ENCODE results near the gene GPHN.
"Not testable (repeated sequence)": the region's sequence is repeated elsewhere in the genome, so short reads cannot be mapped to it uniquely, and the experiment has no call there.

Gene GPHN

GRCh38 chr14:66696326-66696725 is 188.4 kb downstream of the GPHN start:
- H3K4me1 ChIP-seq (ENCODE audit: control insufficient read depth, low read depth, low read length) = no peaks in the 10 kb centered on the region
- H3K27me3 ChIP-seq (ENCODE audit: control insufficient read depth, insufficient read depth, low read length) = no peaks in the 10 kb centered on the region
- no peaks in the 10 kb centered on the region for H3K36me3 ChIP-seq (ENCODE audit: control insufficient read depth, low read depth, low read length)
- H3K4me3 ChIP-seq (ENCODE audit: low read length) = no peak overlapping the region
- no peak overlapping the region for H3K27ac ChIP-seq (ENCODE audit: low read length)
- no peak overlapping the region for H3K9ac ChIP-seq (ENCODE audit: low read length)
- no peaks in the 10 kb centered on the region for H3K9me3 ChIP-seq (ENCODE audit: control insufficient read depth, low read depth, low read length)

GRCh38 chr14:66698503-66698902 is 190.6 kb downstream of the GPHN start:
- H3K27ac ChIP-seq (ENCODE audit: low read length) = no peak overlapping the region
- H3K9me3 ChIP-seq (ENCODE audit: control insufficient read depth, low read depth, low read length) = no peaks in the 10 kb centered on the region
- H3K9ac ChIP-seq (ENCODE audit: low read length) = no peak overlapping the region
- H3K27me3 ChIP-seq (ENCODE audit: control insufficient read depth, insufficient read depth, low read length) = no peaks in the 10 kb centered on the region
- no peaks in the 10 kb centered on the region for H3K36me3 ChIP-seq (ENCODE audit: control insufficient read depth, low read depth, low read length)
- no peaks in the 10 kb centered on the region for H3K4me1 ChIP-seq (ENCODE audit: control insufficient read depth, low read depth, low read length)
- no peak overlapping the region for H3K4me3 ChIP-seq (ENCODE audit: low read length)

- no peaks in the 10 kb centered on the region for H3K27me3 ChIP-seq (ENCODE audit: control insufficient read depth, insufficient read depth, low read length)
- no peaks in the 10 kb centered on the region for H3K36me3 ChIP-seq (ENCODE audit: control insufficient read depth, low read depth, low read length)
- no peak overlapping the region for H3K4me3 ChIP-seq (ENCODE audit: low read length)
- H3K4me1 ChIP-seq (ENCODE audit: control insufficient read depth, low read depth, low read length) = no peaks in the 10 kb centered on the region
- no peak overlapping the region for H3K27ac ChIP-seq (ENCODE audit: low read length)
- H3K9me3 ChIP-seq (ENCODE audit: control insufficient read depth, low read depth, low read length) = no peaks in the 10 kb centered on the region
- H3K9ac ChIP-seq (ENCODE audit: low read length) = no peak overlapping the region
Observed at GRCh38 chr14:66701813-66702212, 193.9 kb downstream of the GPHN start.

- H3K27ac ChIP-seq (ENCODE audit: low read length) = no peak overlapping the region
- no peaks in the 10 kb centered on the region for H3K36me3 ChIP-seq (ENCODE audit: control insufficient read depth, low read depth, low read length)
- H3K9me3 ChIP-seq (ENCODE audit: control insufficient read depth, low read depth, low read length) = no peaks in the 10 kb centered on the region
- H3K27me3 ChIP-seq (ENCODE audit: control insufficient read depth, insufficient read depth, low read length) = no peaks in the 10 kb centered on the region
- no peak overlapping the region for H3K4me3 ChIP-seq (ENCODE audit: low read length)
- H3K9ac ChIP-seq (ENCODE audit: low read length) = no peak overlapping the region
- no peaks in the 10 kb centered on the region for H3K4me1 ChIP-seq (ENCODE audit: control insufficient read depth, low read depth, low read length)
Observed at GRCh38 chr14:66708267-66708666, 200.3 kb downstream of the GPHN start.

- H3K27ac ChIP-seq (ENCODE audit: low read length) = no peak overlapping the region
- H3K9me3 ChIP-seq (ENCODE audit: control insufficient read depth, low read depth, low read length) = no peaks in the 10 kb centered on the region
- H3K27me3 ChIP-seq (ENCODE audit: control insufficient read depth, insufficient read depth, low read length) = no peaks in the 10 kb centered on the region
- no peak overlapping the region for H3K4me3 ChIP-seq (ENCODE audit: low read length)
- no peaks in the 10 kb centered on the region for H3K4me1 ChIP-seq (ENCODE audit: control insufficient read depth, low read depth, low read length)
- no peaks in the 10 kb centered on the region for H3K36me3 ChIP-seq (ENCODE audit: control insufficient read depth, low read depth, low read length)
- H3K9ac ChIP-seq (ENCODE audit: low read length) = no peak overlapping the region
Observed at GRCh38 chr14:66709291-66709690, 201.3 kb downstream of the GPHN start.

GRCh38 chr14:66714291-66714690 is 206.3 kb downstream of the GPHN start:
- not testable (repeated sequence) for H3K36me3 ChIP-seq (ENCODE audit: control insufficient read depth, low read depth, low read length); H3K27ac ChIP-seq (ENCODE audit: low read length); H3K4me3 ChIP-seq (ENCODE audit: low read length); H3K9ac ChIP-seq (ENCODE audit: low read length); H3K9me3 ChIP-seq (ENCODE audit: control insufficient read depth, low read depth, low read length); H3K4me1 ChIP-seq (ENCODE audit: control insufficient read depth, low read depth, low read length); H3K27me3 ChIP-seq (ENCODE audit: control insufficient read depth, insufficient read depth, low read length)

- H3K27me3 ChIP-seq (ENCODE audit: control insufficient read depth, insufficient read depth, low read length); H3K36me3 ChIP-seq (ENCODE audit: control insufficient read depth, low read depth, low read length); H3K27ac ChIP-seq (ENCODE audit: low read length); H3K4me3 ChIP-seq (ENCODE audit: low read length); H3K9me3 ChIP-seq (ENCODE audit: control insufficient read depth, low read depth, low read length); H3K4me1 ChIP-seq (ENCODE audit: control insufficient read depth, low read depth, low read length); H3K9ac ChIP-seq (ENCODE audit: low read length): not testable (repeated sequence)
Observed at GRCh38 chr14:66715313-66715712, 207.4 kb downstream of the GPHN start.

GRCh38 chr14:66716227-66716626 is 208.3 kb downstream of the GPHN start:
- Histone ChIP-seq H3K9ac (ENCODE audit: low read length) (no peak overlapping the region), H3K36me3 (ENCODE audit: control insufficient read depth, low read depth, low read length) (no peaks in the 10 kb centered on the region)

GRCh38 chr14:66717561-66718140 is 209.7 kb downstream of the GPHN start:
- H3K4me1 ChIP-seq (ENCODE audit: control insufficient read depth, low read depth, low read length) = no peaks in the 10 kb centered on the region
- H3K9ac ChIP-seq (ENCODE audit: low read length) = no peak overlapping the region
- no peaks in the 10 kb centered on the region for H3K27me3 ChIP-seq (ENCODE audit: control insufficient read depth, insufficient read depth, low read length)
- H3K4me3 ChIP-seq (ENCODE audit: low read length) = no peak overlapping the region
- no peaks in the 10 kb centered on the region for H3K36me3 ChIP-seq (ENCODE audit: control insufficient read depth, low read depth, low read length)
- no peaks in the 10 kb centered on the region for H3K9me3 ChIP-seq (ENCODE audit: control insufficient read depth, low read depth, low read length)
- no peak overlapping the region for H3K27ac ChIP-seq (ENCODE audit: low read length)

More at GRCh38 chr14:66716227-66716626, 208.3 kb downstream of the GPHN start:
- H3K27ac ChIP-seq (ENCODE audit: low read length) = no peak overlapping the region
- no peaks in the 10 kb centered on the region for H3K27me3 ChIP-seq (ENCODE audit: control insufficient read depth, insufficient read depth, low read length)
- H3K9me3 ChIP-seq (ENCODE audit: control insufficient read depth, low read depth, low read length) = no peaks in the 10 kb centered on the region
- no peaks in the 10 kb centered on the region for H3K4me1 ChIP-seq (ENCODE audit: control insufficient read depth, low read depth, low read length)
- H3K4me3 ChIP-seq (ENCODE audit: low read length) = no peak overlapping the region

- Histone ChIP-seq H3K9ac (ENCODE audit: low read length) (no peak overlapping the region), H3K9me3 (ENCODE audit: control insufficient read depth, low read depth, low read length) (no peaks in the 10 kb centered on the region), H3K27ac (ENCODE audit: low read length) (no peak overlapping the region), H3K4me1 (ENCODE audit: control insufficient read depth, low read depth, low read length) (no peaks in the 10 kb centered on the region), H3K27me3 (ENCODE audit: control insufficient read depth, insufficient read depth, low read length) (no peaks in the 10 kb centered on the region), H3K4me3 (ENCODE audit: low read length) (no peak overlapping the region), H3K36me3 (ENCODE audit: control insufficient read depth, low read depth, low read length) (no peaks in the 10 kb centered on the region)
Observed at GRCh38 chr14:66724996-66725395, 217.0 kb downstream of the GPHN start.

GRCh38 chr14:66731298-66731697 is 223.4 kb downstream of the GPHN start:
- H3K4me3 ChIP-seq (ENCODE audit: low read length); H3K4me1 ChIP-seq (ENCODE audit: control insufficient read depth, low read depth, low read length); H3K9ac ChIP-seq (ENCODE audit: low read length); H3K27ac ChIP-seq (ENCODE audit: low read length); H3K36me3 ChIP-seq (ENCODE audit: control insufficient read depth, low read depth, low read length); H3K27me3 ChIP-seq (ENCODE audit: control insufficient read depth, insufficient read depth, low read length): not testable (repeated sequence)
- H3K9me3 ChIP-seq (ENCODE audit: control insufficient read depth, low read depth, low read length) = peaks cover 14% of the 10 kb centered on the region

GRCh38 chr14:66735853-66736252 is 227.9 kb downstream of the GPHN start:
- Histone ChIP-seq H3K9me3 (ENCODE audit: control insufficient read depth, low read depth, low read length) (peaks cover 16% of the 10 kb centered on the region), H3K9ac (ENCODE audit: low read length) (no peak overlapping the region), H3K4me1 (ENCODE audit: control insufficient read depth, low read depth, low read length) (no peaks in the 10 kb centered on the region), H3K27me3 (ENCODE audit: control insufficient read depth, insufficient read depth, low read length) (no peaks in the 10 kb centered on the region), H3K4me3 (ENCODE audit: low read length) (no peak overlapping the region), H3K36me3 (ENCODE audit: control insufficient read depth, low read depth, low read length) (no peaks in the 10 kb centered on the region), H3K27ac (ENCODE audit: low read length) (no peak overlapping the region)

Data from iPS-18a (cell line).